ENCODE measurements around the gene HSP90B1. TPM values are rescaled to one million over a fixed set of nuclear protein-coding genes. Genes with fewer than 3 reads are reported as not detected.
A peak's percentile ranks its signal among the peaks of the same experiment; 100 is the strongest.

The HSP90B1 gene
- total and polyA plus RNA-seq, 10 of the 15 experiments (the other 5 are each of a cell fraction or from before 2014, with no cell fraction given): 254 to 968 (median 560) TPM

DNA sequence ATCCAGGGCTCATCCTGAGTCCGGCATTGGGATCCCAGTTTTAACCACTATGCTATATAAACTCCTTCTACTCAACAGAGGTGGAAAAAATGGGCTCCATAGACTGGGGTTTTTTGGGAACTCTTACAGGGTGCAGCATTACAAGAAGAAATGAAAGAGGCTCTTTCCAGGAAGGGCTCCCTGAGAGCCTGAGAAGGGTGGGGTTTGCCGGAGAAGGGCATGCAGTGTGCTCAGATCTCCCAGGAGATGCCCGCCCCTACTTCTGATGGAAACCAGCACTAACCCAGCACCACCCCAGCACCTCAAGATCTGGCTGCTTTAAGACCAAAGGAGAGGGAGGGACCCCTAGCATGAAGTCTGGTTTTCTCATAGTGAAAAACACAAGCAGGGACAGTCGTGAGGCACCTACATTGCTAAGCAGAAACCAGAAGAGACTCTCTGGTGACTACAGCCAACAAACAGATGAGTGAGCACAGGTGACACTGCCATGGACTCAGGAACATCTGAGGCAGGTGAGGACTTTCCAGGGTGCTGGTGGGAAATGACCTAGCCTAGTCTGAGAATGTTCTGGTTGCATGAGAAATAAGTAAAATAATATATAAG, 43.9 kb upstream of the HSP90B1 start:
- Histone ChIP-seq H3K4me2 (ENCODE audit: control insufficient read depth, insufficient read depth) (no peak overlapping the region), H3K27ac (ENCODE audit: control insufficient read depth, insufficient read depth) (no peak overlapping the region), H3K9ac (ENCODE audit: control insufficient read depth, insufficient read depth, low read length) (no peak overlapping the region), H4K20me1 (ENCODE audit: control insufficient read depth, insufficient read depth) (no peaks in the 10 kb centered on the region), H3K4me1 (ENCODE audit: control insufficient read depth, insufficient read depth, low read length) (peaks cover 17% of the 10 kb centered on the region), H3K9me3 (replicated peaks; ENCODE audit: control insufficient read depth, insufficient read depth, low read length) (no peaks in the 10 kb centered on the region), H3K36me3 (ENCODE audit: control insufficient read depth in 2 of 2, insufficient read depth in 2 of 2, low read length in 1 of 2) (no peaks in the 10 kb centered on the region), H3K79me2 (ENCODE audit: control insufficient read depth, insufficient read depth, low read length) (no peaks in the 10 kb centered on the region), H3K4me3 (no peak overlapping the region), H3K27me3 (replicated peaks in 1 of 2; ENCODE audit: control insufficient read depth in 2 of 2, insufficient read depth in 2 of 2, low read length in 1 of 2) (no peaks in the 10 kb centered on the region), H2AFZ (ENCODE audit: control insufficient read depth, low read depth, low read length) (no peak overlapping the region)
- intact Hi-C loops (cut with micrococcal nuclease; ENCODE audit: unreplicated experiment): loop anchor here (10.0 kb wide), 1 partner anchor 469 kb away; no protein-coding TSS in a partner anchor
- no peak for DNase-seq (ENCODE audit: low read depth, low spot score)
- peak; percentile 41 for FAIRE-seq
- no peak for TF ChIP-seq FOXK2 (IDR thresholded peaks at IDR 0.05)
- no peak for TF ChIP-seq HDAC6 (IDR thresholded peaks at IDR 0.05; ENCODE audit: unreplicated experiment)
- TF ChIP-seq, protein P1, sequence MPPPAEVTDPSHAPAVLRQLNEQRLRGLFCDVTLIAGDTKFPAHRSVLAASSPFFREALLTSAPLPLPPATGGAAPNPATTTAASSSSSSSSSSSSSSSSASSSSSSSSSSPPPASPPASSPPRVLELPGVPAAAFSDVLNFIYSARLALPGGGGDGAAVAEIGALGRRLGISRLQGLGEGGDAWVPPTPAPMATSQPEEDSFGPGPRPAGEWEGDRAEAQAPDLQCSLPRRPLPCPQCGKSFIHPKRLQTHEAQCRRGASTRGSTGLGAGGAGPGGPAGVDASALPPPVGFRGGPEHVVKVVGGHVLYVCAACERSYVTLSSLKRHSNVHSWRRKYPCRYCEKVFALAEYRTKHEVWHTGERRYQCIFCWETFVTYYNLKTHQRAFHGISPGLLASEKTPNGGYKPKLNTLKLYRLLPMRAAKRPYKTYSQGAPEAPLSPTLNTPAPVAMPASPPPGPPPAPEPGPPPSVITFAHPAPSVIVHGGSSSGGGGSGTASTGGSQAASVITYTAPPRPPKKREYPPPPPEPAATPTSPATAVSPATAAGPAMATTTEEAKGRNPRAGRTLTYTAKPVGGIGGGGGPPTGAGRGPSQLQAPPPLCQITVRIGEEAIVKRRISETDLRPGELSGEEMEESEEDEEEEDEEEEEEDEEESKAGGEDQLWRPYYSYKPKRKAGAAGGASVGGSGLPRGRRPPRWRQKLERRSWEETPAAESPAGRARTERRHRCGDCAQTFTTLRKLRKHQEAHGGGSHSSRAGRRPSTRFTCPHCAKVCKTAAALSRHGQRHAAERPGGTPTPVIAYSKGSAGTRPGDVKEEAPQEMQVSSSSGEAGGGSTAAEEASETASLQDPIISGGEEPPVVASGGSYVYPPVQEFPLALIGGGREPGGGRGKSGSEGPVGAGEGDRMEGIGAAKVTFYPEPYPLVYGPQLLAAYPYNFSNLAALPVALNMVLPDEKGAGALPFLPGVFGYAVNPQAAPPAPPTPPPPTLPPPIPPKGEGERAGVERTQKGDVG (CRISPR knock-in tag; IDR thresholded peaks at IDR 0.05): no peak
- TF ChIP-seq SMARCA5 (IDR thresholded peaks at IDR 0.05): no peak
- TF ChIP-seq STAT1 (conservative IDR thresholded peaks at IDR 0.05): no peak
- TF ChIP-seq, protein P2, sequence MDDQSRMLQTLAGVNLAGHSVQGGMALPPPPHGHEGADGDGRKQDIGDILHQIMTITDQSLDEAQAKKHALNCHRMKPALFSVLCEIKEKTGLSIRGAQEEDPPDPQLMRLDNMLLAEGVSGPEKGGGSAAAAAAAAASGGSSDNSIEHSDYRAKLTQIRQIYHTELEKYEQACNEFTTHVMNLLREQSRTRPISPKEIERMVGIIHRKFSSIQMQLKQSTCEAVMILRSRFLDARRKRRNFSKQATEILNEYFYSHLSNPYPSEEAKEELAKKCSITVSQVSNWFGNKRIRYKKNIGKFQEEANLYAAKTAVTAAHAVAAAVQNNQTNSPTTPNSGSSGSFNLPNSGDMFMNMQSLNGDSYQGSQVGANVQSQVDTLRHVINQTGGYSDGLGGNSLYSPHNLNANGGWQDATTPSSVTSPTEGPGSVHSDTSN (IDR thresholded peaks at IDR 0.05; ENCODE audit: insufficient replicate concordance, low read depth, low read length): no peak
- no peak for TF ChIP-seq NR2C2 (IDR thresholded peaks at IDR 0.05; ENCODE audit: borderline replicate concordance, control insufficient read depth, insufficient read length, low read depth)
- TF ChIP-seq RELA (IDR thresholded peaks at IDR 0.05; ENCODE audit: borderline replicate concordance, partially characterized antibody): no peak
- TF ChIP-seq, protein P3, sequence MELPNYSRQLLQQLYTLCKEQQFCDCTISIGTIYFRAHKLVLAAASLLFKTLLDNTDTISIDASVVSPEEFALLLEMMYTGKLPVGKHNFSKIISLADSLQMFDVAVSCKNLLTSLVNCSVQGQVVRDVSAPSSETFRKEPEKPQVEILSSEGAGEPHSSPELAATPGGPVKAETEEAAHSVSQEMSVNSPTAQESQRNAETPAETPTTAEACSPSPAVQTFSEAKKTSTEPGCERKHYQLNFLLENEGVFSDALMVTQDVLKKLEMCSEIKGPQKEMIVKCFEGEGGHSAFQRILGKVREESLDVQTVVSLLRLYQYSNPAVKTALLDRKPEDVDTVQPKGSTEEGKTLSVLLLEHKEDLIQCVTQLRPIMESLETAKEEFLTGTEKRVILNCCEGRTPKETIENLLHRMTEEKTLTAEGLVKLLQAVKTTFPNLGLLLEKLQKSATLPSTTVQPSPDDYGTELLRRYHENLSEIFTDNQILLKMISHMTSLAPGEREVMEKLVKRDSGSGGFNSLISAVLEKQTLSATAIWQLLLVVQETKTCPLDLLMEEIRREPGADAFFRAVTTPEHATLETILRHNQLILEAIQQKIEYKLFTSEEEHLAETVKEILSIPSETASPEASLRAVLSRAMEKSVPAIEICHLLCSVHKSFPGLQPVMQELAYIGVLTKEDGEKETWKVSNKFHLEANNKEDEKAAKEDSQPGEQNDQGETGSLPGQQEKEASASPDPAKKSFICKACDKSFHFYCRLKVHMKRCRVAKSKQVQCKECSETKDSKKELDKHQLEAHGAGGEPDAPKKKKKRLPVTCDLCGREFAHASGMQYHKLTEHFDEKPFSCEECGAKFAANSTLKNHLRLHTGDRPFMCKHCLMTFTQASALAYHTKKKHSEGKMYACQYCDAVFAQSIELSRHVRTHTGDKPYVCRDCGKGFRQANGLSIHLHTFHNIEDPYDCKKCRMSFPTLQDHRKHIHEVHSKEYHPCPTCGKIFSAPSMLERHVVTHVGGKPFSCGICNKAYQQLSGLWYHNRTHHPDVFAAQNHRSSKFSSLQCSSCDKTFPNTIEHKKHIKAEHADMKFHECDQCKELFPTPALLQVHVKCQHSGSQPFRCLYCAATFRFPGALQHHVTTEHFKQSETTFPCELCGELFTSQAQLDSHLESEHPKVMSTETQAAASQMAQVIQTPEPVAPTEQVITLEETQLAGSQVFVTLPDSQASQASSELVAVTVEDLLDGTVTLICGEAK (IDR thresholded peaks at IDR 0.05; ENCODE audit: borderline replicate concordance): no peak
- ChIA-PET RAD21 (ENCODE audit: unreplicated experiment) (interaction anchor here (7.0 kb wide), 1 partner anchor 223 kb away, joined by 98 read pairs; no protein-coding TSS in a partner anchor), POLR2A (interaction anchor here (0.7 kb wide), 1 partner anchor 37 kb away, joined by 8 read pairs; no protein-coding TSS in a partner anchor), SMC1A (ENCODE audit: uncharacterized antibody, unreplicated experiment) (interaction anchor here (1.2 to 4.9 kb wide), 5 partner anchors 36 to 224 kb away, joined by 3 to 72 read pairs (median 22); a partner anchor contains a TSS), CTCF (interaction anchor here (0.6 to 10.6 kb wide), 3 partner anchors 31 to 224 kb away, joined by 3 to 239 read pairs (median 3); no protein-coding TSS in a partner anchor)
- in situ Hi-C loops (cut with MboI): no loop called here
- WGBS (ENCODE audit: insufficient coverage, insufficient replicate concordance, low lambda C conversion rate, missing lambda C conversion rate): 33% methylated on average over 4 of the region's 4 CpGs
- no TSS peak for BruUV-seq (replicated peaks)
- no peak for ATAC-seq
